ENCODE measurements around the gene TNFRSF25. TPM values are rescaled to one million over a fixed set of nuclear protein-coding genes. Genes with fewer than 3 reads are reported as not detected.

Gene TNFRSF25
- total RNA-seq, 1 experiment from 2014 or later = 19.4 TPM

DNA sequence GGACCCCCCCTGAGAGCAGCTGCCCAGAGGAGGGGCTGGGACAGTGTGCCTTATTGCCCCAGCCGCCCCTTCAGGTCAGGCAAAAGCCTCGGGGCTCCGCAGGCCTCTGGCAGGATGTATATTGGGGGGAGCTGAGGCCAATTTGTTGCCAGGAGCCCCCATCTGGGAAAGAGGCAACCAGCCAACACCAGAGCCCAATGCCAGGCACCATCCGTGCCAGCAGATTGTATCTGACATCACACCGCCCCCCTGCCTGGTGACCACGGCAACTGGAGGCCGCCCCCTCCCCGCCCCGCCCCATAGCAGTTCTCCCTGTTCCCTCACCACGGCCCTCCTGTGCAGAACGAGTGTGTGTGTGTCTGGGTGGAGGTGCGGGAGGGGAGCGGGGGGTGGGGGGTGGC lies 29.1 kb upstream of the TNFRSF25 start:
- no peak overlapping the region for H3T11ph ChIP-seq (ENCODE audit: low read length)
- TF ChIP-seq CTCF (conservative IDR thresholded peaks at IDR 0.05) = no peak
- no peak overlapping the region for H2AK5ac ChIP-seq (ENCODE audit: insufficient read length, low read length)
- no peak overlapping the region for H2AFZ ChIP-seq (ENCODE audit: low read length)
- no peak overlapping the region for H3K9ac ChIP-seq (ENCODE audit: extremely low read depth, insufficient read length, low read length)
- no peak overlapping the region for H2BK5ac ChIP-seq (ENCODE audit: insufficient read length, low read length)
- no peak overlapping the region for H4K8ac ChIP-seq (replicated peaks; ENCODE audit: insufficient read length, low read depth, low read length)
- WGBS (ENCODE audit: extremely low coverage, insufficient read length, low lambda C conversion rate) = no CpG with 5 or more reads among the region's 13 CpGs
- H2BK120ac ChIP-seq (ENCODE audit: low read depth, low read length, poor library complexity, severe bottlenecking) = no peak overlapping the region
- H3K4me1 Mint-ChIP-seq = peaks cover 27 to 28% of the 10 kb centered on the region in 2 experiments
- no peak overlapping the region for H4K91ac ChIP-seq (ENCODE audit: insufficient read length, low read depth, low read length)
- H2BK20ac ChIP-seq (ENCODE audit: low read depth, low read length, poor library complexity, severe bottlenecking) = no peak overlapping the region
- H3K27ac ChIP-seq (ENCODE audit: insufficient read length, low read depth, low read length) = no peak overlapping the region
- H3K27me3 ChIP-seq (ENCODE audit: insufficient read depth, low read length) = no peaks in the 10 kb centered on the region
- no peak overlapping the region for H3K56ac ChIP-seq (ENCODE audit: insufficient read length, low read depth, low read length)
- H3K14ac ChIP-seq (ENCODE audit: insufficient read depth, low read length) = no peak overlapping the region
- no peak overlapping the region for H2BK15ac ChIP-seq (ENCODE audit: low read depth, low read length)
- H3K23ac ChIP-seq (ENCODE audit: insufficient read length, low read depth, low read length) = no peak overlapping the region
- no peak overlapping the region for H3K4me3 Mint-ChIP-seq
- no peak overlapping the region for H3K4ac ChIP-seq (ENCODE audit: low read depth, low read length)
- H4K5ac ChIP-seq (ENCODE audit: insufficient read length, low read depth, low read length) = no peak overlapping the region
- DNase-seq = no peak
- H4K20me1 ChIP-seq (ENCODE audit: control insufficient read depth, insufficient read depth, insufficient read length) = no peaks in the 10 kb centered on the region
- no peaks in the 10 kb centered on the region for H3K79me2 ChIP-seq (ENCODE audit: insufficient read depth, low read length)
- peaks cover 21% of the 10 kb centered on the region for H3K23me2 ChIP-seq (ENCODE audit: insufficient read length, low read depth, low read length, poor library complexity, severe bottlenecking)
- peaks cover 26% of the 10 kb centered on the region for H3K27me3 Mint-ChIP-seq (ENCODE audit: low read depth)
- no peaks in the 10 kb centered on the region for H3K9me3 Mint-ChIP-seq
- no peak overlapping the region for H2BK12ac ChIP-seq (ENCODE audit: insufficient read length, low read depth, low read length)
- peaks cover 4% of the 10 kb centered on the region; the same call in 1 of the 2 replicates for H3K4me1 ChIP-seq (ENCODE audit: insufficient read depth, low read length)
- no peak overlapping the region for H3K4me2 ChIP-seq (ENCODE audit: insufficient read depth, insufficient read length, low read length)
- no peak overlapping the region for H3K27ac Mint-ChIP-seq
- no peak overlapping the region for H3K18ac ChIP-seq (ENCODE audit: insufficient read length, low read depth, low read length)
- peaks cover 0 to 4% (median 0%) of the 10 kb centered on the region in 3 experiments; a peak in 1 of 7 replicates for H3K36me3 Mint-ChIP-seq (ENCODE audit: insufficient read depth in 1 of 3, low read depth in 3 of 3)
- no peaks in the 10 kb centered on the region for H3K9me3 ChIP-seq (ENCODE audit: control insufficient read depth, low read depth, low read length)
- no peaks in the 10 kb centered on the region for H3K79me1 ChIP-seq (ENCODE audit: insufficient read depth, low read depth, low read length, poor library complexity, severe bottlenecking)

All from H9 (cell line).